ENCODE results near the gene ZFP91.

DNA sequence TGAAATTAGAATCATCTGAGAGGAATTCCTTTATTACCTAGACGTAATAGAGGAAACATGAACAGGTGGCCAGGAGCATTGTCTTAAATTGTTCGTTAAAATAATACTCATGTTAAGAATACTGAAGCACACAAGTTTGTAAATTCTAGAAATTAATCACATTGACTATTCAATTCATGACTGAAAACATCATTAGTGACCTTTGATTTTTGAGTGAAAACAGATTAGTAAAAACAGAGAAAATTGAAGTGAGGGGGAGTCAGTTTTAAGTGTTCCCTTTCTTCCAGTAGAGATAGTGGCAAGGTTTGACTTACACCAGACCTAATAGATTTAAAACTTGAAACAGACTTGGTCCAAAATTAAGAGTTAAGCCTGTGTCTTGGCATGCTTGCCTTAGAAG, 1.4 kb downstream of the ZFP91 start:
- TF ChIP-seq, protein P1, sequence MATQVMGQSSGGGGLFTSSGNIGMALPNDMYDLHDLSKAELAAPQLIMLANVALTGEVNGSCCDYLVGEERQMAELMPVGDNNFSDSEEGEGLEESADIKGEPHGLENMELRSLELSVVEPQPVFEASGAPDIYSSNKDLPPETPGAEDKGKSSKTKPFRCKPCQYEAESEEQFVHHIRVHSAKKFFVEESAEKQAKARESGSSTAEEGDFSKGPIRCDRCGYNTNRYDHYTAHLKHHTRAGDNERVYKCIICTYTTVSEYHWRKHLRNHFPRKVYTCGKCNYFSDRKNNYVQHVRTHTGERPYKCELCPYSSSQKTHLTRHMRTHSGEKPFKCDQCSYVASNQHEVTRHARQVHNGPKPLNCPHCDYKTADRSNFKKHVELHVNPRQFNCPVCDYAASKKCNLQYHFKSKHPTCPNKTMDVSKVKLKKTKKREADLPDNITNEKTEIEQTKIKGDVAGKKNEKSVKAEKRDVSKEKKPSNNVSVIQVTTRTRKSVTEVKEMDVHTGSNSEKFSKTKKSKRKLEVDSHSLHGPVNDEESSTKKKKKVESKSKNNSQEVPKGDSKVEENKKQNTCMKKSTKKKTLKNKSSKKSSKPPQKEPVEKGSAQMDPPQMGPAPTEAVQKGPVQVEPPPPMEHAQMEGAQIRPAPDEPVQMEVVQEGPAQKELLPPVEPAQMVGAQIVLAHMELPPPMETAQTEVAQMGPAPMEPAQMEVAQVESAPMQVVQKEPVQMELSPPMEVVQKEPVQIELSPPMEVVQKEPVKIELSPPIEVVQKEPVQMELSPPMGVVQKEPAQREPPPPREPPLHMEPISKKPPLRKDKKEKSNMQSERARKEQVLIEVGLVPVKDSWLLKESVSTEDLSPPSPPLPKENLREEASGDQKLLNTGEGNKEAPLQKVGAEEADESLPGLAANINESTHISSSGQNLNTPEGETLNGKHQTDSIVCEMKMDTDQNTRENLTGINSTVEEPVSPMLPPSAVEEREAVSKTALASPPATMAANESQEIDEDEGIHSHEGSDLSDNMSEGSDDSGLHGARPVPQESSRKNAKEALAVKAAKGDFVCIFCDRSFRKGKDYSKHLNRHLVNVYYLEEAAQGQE (IDR thresholded peaks at IDR 0.05; ENCODE audit: borderline replicate concordance) = no peak
- TF ChIP-seq, protein P1 (CRISPR knock-in tag; IDR thresholded peaks at IDR 0.05; ENCODE audit: low read depth) = no peak
- TF ChIP-seq ARID2 (IDR thresholded peaks at IDR 0.05) = no peak
- TF ChIP-seq, protein P2, sequence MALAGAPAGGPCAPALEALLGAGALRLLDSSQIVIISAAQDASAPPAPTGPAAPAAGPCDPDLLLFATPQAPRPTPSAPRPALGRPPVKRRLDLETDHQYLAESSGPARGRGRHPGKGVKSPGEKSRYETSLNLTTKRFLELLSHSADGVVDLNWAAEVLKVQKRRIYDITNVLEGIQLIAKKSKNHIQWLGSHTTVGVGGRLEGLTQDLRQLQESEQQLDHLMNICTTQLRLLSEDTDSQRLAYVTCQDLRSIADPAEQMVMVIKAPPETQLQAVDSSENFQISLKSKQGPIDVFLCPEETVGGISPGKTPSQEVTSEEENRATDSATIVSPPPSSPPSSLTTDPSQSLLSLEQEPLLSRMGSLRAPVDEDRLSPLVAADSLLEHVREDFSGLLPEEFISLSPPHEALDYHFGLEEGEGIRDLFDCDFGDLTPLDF (CRISPR knock-in tag; IDR thresholded peaks at IDR 0.05) = no peak

Data from K562 (cell line).